Ovary (tissue), 9 donors: Measurements from ENCODE around the gene PHKG1. TPM values are rescaled to one million over a fixed set of nuclear protein-coding genes. Genes with fewer than 3 reads are reported as not detected.
"Not testable (repeated sequence)": the region's sequence is repeated elsewhere in the genome, so short reads cannot be mapped to it uniquely, and the experiment has no call there.

Experiments
- DNase-seq, 5 donors: peaks; one replicate each; pipeline ENCODE4 v3.0.0-alpha.2; 2019 to 2020
- H3K27ac ChIP-seq, 2 donors: fragments of 200-600 bp; one replicate each; pipeline versions ENCODE4 v1.5.1 to v1.8.0; 2019 to 2022
- H3K27me3 ChIP-seq: fragments of 200-600 bp; one replicate; pipeline ENCODE4 v1.8.0; 2022
- H3K36me3 ChIP-seq: fragments of 200-600 bp; sonication (generic); one replicate; pipeline ENCODE4 v1.5.1; 2019
- H3K4me1 ChIP-seq: one replicate; pipeline ENCODE4 v1.8.1; 2013; ENCODE audit warnings: mild to moderate bottlenecking, moderate library complexity; ENCODE audit not compliant: insufficient read depth
- H3K4me3 ChIP-seq: fragments of 200-600 bp; sonication (generic); one replicate; pipeline ENCODE4 v1.5.1; 2017
- H3K9me3 ChIP-seq, 2 donors: fragments of 200-600 bp in 1 of 2; sonication (generic) in 1 of 2; one replicate each; pipeline versions ENCODE4 v1.5.1 to v1.8.1; 2013 to 2019; ENCODE audit warnings: mild to moderate bottlenecking in 1 of 2, moderate library complexity in 1 of 2
- EP300 ChIP-seq: sonication (generic); formaldehyde crosslinking; IDR thresholded peaks from one replicate; pipeline ENCODE4 v1.6.1; 2017; ENCODE audit warnings: antibody characterized with exemption
- POLR2A ChIP-seq: fragments of 450-650 bp; IDR thresholded peaks from one replicate; pipeline ENCODE4 v1.6.1; 2017; ENCODE audit warnings: antibody characterized with exemption, mild to moderate bottlenecking, moderate library complexity
- WGBS, 3 donors: extraction: QIAGEN DNeasy Blood & Tissue Kit in 1 of 3; methylation state at CpG; one replicate each; pipeline versions ENCODE4 v1.1.5 to v1.1.7; 2013 to 2017; 5-methylcytosine and 5-hydroxymethylcytosine counted together
- intact Hi-C, 4 donors: fragments of 100-400 bp; cut with DNase I; formaldehyde crosslinking; loops; one replicate each; pipeline versions ENCODE4 v1.11.0 to v1.15.1; 2022 to 2023
- polyA plus RNA-seq, 2 donors: library from polyadenylated mRNA; stranded (reverse); fragments of 200-250 nt in 1 of 2; fragments of 350-450 nt in 1 of 2; fragmentation: Illumina TruSeq in 1 of 2; extraction: RNeasy Lipid Tissue Mini Kit (QIAGEN cat#74804) in 1 of 2; gene quantifications; one replicate each; pipeline ENCODE4 v1.2.3, GENCODE V29; 2013 to 2014
- total RNA-seq, 7 donors: library from RNA; depleted of rRNA in 2 of 7; stranded (reverse); fragments of >200 nt in 2 of 7; fragmentation: NEBNext Ultra II Directional in 3 of 7; extraction: Animal tissue kit (Norgen Biotek cat#: 25700) in 3 of 7; gene quantifications; one replicate each; pipeline versions ENCODE4 v1.1.0 to v1.2.4, GENCODE V29; 2016 to 2023
- TF ChIP-seq, protein P1 (sequence below), 3 donors: fragments of 450-650 bp in 2 of 3; fragments of 200-600 bp in 1 of 3; IDR thresholded peaks; one replicate each; pipeline versions ENCODE4 v1.5.1 to v1.8.0; 2016 to 2022; ENCODE audit warnings: antibody characterized with exemption in 3 of 3, mild to moderate bottlenecking in 1 of 3
- donor health status: DM: no; HTN: no; CAD: no; lungs with moderate emphysema.
- donor health status: DM: no; HTN: no; CAD: no.
- donor health status: Bipolar disorder and iron deficiency.
- donor health status: DM: yes; HTN: yes; CAD: no.
- donor health status: DM: no; HTN: no; CAD: no.
- donor health status: DM: yes; HTN: yes; CAD: no.

Gene PHKG1
- total and polyA plus RNA-seq, 9 donors: 0.97 to 2.3 (median 1.1) TPM

DNA sequence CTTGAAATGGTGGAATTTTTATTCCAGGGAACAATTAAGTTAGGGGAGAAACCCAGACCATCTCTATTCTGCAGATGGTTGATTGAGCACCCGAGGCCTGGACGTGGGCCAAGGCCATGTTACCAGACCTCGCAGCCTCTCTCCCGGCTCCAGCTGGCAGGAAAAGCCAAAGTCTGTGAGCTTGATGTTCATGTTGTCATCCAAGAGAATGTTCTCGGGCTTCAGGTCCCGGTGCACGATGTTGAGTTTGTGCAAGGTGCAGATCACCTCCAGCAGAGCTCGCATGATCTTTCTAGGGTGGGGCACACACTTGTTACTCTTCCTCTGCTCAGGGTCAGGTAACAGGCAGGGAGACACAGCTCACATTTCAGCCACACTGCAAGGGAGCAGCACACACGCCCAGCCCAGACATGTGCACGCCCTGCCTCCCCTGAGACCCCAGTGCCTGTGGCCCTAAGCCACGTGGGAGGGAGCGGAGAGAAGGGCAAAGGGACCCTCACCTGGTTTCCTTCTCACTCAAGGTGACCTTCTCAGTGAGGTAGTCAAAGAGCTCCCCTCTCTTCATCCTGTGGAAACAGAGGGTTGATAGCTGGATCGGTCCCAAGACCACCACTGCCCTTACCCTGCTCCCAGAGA is 9.5 kb downstream of the PHKG1 start:
- Histone ChIP-seq H3K4me3 (no peak overlapping the region), H3K27ac (no peak overlapping the region), H3K9me3 (no peaks in the 10 kb centered on the region), H3K4me1 (peaks cover 6% of the 10 kb centered on the region), H3K36me3 (no peaks in the 10 kb centered on the region), H3K27me3 (no peaks in the 10 kb centered on the region)
- TF ChIP-seq, protein P1, sequence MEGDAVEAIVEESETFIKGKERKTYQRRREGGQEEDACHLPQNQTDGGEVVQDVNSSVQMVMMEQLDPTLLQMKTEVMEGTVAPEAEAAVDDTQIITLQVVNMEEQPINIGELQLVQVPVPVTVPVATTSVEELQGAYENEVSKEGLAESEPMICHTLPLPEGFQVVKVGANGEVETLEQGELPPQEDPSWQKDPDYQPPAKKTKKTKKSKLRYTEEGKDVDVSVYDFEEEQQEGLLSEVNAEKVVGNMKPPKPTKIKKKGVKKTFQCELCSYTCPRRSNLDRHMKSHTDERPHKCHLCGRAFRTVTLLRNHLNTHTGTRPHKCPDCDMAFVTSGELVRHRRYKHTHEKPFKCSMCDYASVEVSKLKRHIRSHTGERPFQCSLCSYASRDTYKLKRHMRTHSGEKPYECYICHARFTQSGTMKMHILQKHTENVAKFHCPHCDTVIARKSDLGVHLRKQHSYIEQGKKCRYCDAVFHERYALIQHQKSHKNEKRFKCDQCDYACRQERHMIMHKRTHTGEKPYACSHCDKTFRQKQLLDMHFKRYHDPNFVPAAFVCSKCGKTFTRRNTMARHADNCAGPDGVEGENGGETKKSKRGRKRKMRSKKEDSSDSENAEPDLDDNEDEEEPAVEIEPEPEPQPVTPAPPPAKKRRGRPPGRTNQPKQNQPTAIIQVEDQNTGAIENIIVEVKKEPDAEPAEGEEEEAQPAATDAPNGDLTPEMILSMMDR (IDR thresholded peaks at IDR 0.05): no peak
- TF ChIP-seq EP300 (no peak), POLR2A (no peak)
- intact Hi-C loops: no loop called here
- DNase-seq: peak; percentile 65 to 81 (median 76)
- WGBS, 3 donors: 34 to 42% (median 35%) methylated on average over 13 of the region's 13 CpGs

DNA sequence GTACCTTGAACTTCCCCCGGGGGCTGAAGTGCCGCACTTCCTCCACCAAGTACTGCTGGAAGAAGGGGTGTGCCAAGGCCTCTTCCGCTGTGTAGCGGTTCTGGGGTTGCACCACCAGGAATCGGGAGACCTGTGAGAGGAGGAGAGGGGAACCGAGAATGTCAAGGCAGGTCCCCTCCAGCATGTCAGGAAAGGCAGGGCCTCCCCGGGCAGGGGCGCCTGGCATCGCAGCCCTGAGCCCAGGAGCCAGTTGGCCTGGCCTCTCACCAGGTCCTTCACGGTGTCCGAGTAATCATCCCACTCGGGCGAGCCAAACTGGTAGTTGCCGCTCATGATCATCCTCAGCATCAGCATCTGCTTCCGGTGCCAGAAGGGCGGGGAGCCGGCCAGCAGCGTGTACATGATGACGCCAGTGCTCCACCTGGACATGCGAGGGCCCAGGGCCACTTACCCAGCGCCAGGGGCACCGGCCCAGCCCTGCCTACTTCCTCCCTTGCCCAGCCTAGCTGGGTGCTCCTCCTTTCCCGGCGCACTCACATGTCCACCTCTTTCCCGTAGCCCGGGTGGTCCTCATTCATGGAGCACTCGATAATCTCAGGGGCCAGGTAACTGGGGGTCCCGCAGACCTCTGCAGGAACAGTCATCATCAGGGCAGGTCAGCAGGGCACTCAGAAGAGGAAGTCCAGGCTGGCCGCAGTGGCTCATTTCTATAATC is 11.0 kb downstream of the PHKG1 start:
- Histone ChIP-seq H3K36me3 (no peaks in the 10 kb centered on the region), H3K27ac (no peak overlapping the region), H3K4me3 (no peak overlapping the region), H3K9me3 (no peaks in the 10 kb centered on the region), H3K27me3 (no peaks in the 10 kb centered on the region), H3K4me1 (peaks cover 6% of the 10 kb centered on the region)
- intact Hi-C loops: no loop called here
- TF ChIP-seq, protein P1 (IDR thresholded peaks at IDR 0.05): no peak
- TF ChIP-seq POLR2A: no peak
- no peak for DNase-seq
- WGBS, 3 donors: 91 to 95% (median 93%) methylated on average over 28 to 29 of the region's 29 CpGs

DNA sequence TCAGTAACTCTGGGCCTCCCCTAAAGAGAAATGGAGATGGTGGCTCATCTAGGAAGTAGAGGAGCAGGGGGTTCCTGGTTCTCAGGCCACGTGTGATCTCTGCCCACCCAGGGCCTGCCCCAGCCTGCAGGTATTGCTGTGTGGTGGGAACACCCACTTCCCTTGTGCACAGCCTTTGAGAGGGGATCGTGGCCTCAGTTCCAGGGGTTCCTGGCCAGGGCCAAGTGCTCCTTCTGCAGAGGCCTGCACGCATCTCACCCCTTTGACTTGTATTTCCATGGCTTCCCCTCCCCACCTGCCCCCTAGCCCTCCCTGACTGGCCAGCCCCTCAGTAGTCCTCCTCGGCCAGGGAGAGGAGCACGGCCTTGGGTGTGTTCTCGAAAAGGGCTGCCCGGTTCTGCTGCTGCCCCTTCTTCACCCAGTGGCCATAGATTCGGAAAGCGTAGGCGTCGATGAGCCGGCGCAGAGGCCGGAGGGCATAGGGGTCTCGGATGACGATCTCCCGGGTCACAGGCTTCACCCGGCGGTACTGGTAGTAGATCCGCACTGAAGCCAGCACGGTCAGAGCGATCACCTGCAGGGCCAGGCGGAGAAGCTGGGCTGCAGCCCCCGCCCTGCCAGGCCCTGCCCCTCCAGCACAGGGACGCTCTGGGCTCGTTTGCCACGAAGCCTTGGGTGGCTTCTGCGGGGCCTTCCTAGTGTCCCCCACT is 11.9 kb downstream of the PHKG1 start:
- intact Hi-C loops, H3K9me3 ChIP-seq, H3K4me1 ChIP-seq, H3K4me3 ChIP-seq, H3K36me3 ChIP-seq, H3K27me3 ChIP-seq: not testable (repeated sequence)
- peak overlapping the region in 1 of 2 donors; percentile 4 for H3K27ac ChIP-seq
- 88 to 91% (median 89%) methylated on average over 28 of the region's 28 CpGs for WGBS, 3 donors
- peak in 1 of 5 donors; percentile 30 for DNase-seq

DNA sequence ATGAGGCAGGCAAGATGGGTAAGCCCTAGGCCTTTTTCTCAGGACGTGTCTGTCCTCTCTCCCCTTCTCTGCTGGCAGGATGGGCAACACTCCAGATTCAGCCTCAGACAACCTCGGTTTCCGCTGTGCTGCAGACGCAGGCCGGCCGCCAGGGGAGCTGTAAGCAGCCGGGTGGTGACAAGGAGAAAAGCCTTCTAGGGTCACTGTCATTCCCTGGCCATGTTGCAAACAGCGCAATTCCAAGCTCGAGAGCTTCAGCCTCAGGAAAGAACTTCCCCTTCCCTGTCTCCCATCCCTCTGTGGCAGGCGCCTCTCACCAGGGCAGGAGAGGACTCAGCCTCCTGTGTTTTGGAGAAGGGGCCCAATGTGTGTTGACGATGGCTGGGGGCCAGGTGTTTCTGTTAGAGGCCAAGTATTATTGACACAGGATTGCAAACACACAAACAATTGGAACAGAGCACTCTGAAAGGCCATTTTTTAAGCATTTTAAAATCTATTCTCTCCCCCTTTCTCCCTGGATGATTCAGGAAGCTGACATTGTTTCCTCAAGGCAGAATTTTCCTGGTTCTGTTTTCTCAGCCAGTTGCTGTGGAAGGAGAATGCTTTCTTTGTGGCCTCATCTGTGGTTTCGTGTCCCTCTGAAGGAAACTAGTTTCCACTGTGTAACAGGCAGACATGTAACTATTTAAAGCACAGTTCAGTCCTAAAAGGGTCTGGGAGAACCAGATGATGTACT is 13.1 kb downstream of the PHKG1 start:
- no peak overlapping the region for H3K4me3 ChIP-seq
- peaks cover 6% of the 10 kb centered on the region for H3K4me1 ChIP-seq
- intact Hi-C loops: loop anchor here in 3 of 4 donors (5.0 to 10.0 kb wide), 4 partner anchors 75 to 435 kb away; partner anchors contain the start of gene NIPSNAP2 (in 3 of the 3)
- peak overlapping the region; percentile 4 to 32 for H3K27ac ChIP-seq
- no peaks in the 10 kb centered on the region for H3K36me3 ChIP-seq
- no peaks in the 10 kb centered on the region for H3K9me3 ChIP-seq
- peak; percentile 74 to 85 (median 79) for DNase-seq
- TF ChIP-seq POLR2A: no peak
- TF ChIP-seq, protein P1 (IDR thresholded peaks at IDR 0.05): peak; percentile 35 to 71 (median 55)
- TF ChIP-seq EP300: no peak
- no peaks in the 10 kb centered on the region for H3K27me3 ChIP-seq
- 11 to 24% (median 14%) methylated on average over 12 of the region's 12 CpGs for WGBS, 3 donors
